ENCODE data around the gene DENND4C.
"Not testable (repeated sequence)": the region's sequence is repeated elsewhere in the genome, so short reads cannot be mapped to it uniquely, and the experiment has no call there.

DENND4C gene

DNA sequence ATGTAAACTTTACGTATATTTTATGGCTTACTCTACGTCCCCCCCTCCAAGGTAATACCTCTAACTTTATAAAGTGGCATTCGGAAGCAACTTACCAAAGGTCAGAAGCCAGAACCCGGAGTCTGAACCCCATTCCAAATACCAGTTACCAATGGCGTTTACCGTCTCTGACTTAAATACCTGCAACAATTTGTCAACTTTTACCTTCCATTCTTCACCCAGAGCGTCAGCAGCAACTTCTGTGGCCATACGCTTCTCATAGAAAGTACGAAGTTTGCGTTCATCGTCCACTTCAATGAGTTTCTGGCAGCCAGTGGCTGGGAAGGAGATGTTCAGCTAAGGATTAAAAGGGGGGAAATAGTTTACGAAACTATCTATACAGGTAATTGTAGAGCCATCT is 148.8 kb downstream of the DENND4C start:
- Histone ChIP-seq H3K27me3 (ENCODE audit: insufficient read depth, low read length) (no peaks in the 10 kb centered on the region), H3K9ac (ENCODE audit: low read depth, low read length) (peak overlapping the region; percentile 100), H3K4me1 (ENCODE audit: insufficient read depth, low read length) (peaks cover 8% of the 10 kb centered on the region; the same call in 1 of the 2 replicates), H3K27ac (ENCODE audit: low read length) (peak overlapping the region; percentile 99), H3K4me3 (ENCODE audit: low read length) (peak overlapping the region; percentile 99), H3K9me3 (ENCODE audit: insufficient read depth, low read depth, low read length) (no peaks in the 10 kb centered on the region), H3K36me3 (ENCODE audit: insufficient read depth, low read depth, low read length) (peaks cover 54% of the 10 kb centered on the region)

DNA sequence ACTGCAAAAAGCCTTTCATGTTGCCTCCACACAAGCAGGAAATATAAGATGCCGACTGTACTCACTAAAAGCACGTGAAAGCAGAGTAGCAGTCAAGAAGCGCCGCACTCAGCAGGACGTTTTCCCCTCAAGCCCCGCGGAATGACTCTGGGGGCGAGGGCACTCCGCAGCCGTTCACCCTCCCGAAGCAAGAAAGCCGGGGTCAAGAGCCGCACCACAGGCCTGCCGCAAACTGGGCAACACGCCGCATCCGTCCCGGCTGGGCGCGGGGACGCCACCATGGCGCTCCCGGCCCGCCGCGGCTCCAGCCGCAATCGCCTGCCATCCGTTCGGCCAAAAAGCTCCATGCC is 149.2 kb downstream of the DENND4C start:
- peak overlapping the region; percentile 99 for H3K4me3 ChIP-seq (ENCODE audit: low read length)
- H3K36me3 ChIP-seq (ENCODE audit: insufficient read depth, low read depth, low read length) = peaks cover 50% of the 10 kb centered on the region
- H3K27me3 ChIP-seq (ENCODE audit: insufficient read depth, low read length) = no peaks in the 10 kb centered on the region
- H3K27ac ChIP-seq (ENCODE audit: low read length) = peak overlapping the region; percentile 99
- H3K9ac ChIP-seq (ENCODE audit: low read depth, low read length) = peak overlapping the region; percentile 100
- no peaks in the 10 kb centered on the region for H3K9me3 ChIP-seq (ENCODE audit: insufficient read depth, low read depth, low read length)
- H3K4me1 ChIP-seq (ENCODE audit: insufficient read depth, low read length) = peaks cover 8% of the 10 kb centered on the region; the same call in 1 of the 2 replicates

DNA sequence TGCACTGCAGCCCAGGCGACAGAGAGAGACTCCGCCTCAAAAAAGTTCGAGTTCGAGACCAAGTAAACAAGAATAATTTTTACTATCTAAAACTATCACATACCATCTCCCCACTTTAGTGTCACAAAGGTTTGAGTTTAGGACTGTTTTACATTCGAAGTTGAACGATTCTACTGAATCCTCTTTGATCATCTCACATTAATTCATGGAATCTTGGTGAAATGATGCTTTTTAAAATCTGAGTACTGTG is 150.3 kb downstream of the DENND4C start:
- H3K4me3 ChIP-seq (ENCODE audit: low read length) = peak overlapping the region; percentile 99
- no peaks in the 10 kb centered on the region for H3K27me3 ChIP-seq (ENCODE audit: insufficient read depth, low read length)
- H3K9ac ChIP-seq (ENCODE audit: low read depth, low read length) = peak overlapping the region; percentile 100; the same call in 1 of the 2 replicates
- no peaks in the 10 kb centered on the region for H3K9me3 ChIP-seq (ENCODE audit: insufficient read depth, low read depth, low read length)
- H3K4me1 ChIP-seq (ENCODE audit: insufficient read depth, low read length) = peaks cover 8% of the 10 kb centered on the region; the same call in 1 of the 2 replicates
- H3K27ac ChIP-seq (ENCODE audit: low read length) = peak overlapping the region; percentile 99
- H3K36me3 ChIP-seq (ENCODE audit: insufficient read depth, low read depth, low read length) = peaks cover 39% of the 10 kb centered on the region

DNA sequence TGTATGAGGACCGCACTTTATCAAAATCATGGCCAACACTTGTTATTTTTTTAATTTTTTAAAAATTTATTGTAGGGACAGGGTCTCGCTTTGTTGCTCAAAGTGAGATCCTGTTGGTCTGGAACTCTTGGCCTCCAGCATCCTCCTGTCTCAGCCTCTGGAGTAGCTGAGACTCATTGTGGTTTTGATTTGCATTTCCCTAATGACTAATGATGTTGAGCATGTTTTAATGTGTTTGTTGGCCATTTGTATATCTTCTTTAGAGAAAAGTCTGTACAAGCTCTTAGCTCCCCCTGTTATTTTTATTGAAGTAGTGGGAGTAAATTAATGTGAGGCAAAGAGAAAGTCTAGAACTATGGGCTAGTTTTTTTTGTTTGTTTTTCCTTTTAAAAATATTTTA is 151.2 kb downstream of the DENND4C start:
- Histone ChIP-seq H3K27ac (ENCODE audit: low read length) (no peak overlapping the region), H3K4me3 (ENCODE audit: low read length) (no peak overlapping the region), H3K9ac (ENCODE audit: low read depth, low read length) (no peak overlapping the region), H3K9me3 (ENCODE audit: insufficient read depth, low read depth, low read length) (no peaks in the 10 kb centered on the region), H3K4me1 (ENCODE audit: insufficient read depth, low read length) (peaks cover 8% of the 10 kb centered on the region; the same call in 1 of the 2 replicates), H3K27me3 (ENCODE audit: insufficient read depth, low read length) (no peaks in the 10 kb centered on the region), H3K36me3 (ENCODE audit: insufficient read depth, low read depth, low read length) (peaks cover 30% of the 10 kb centered on the region)

DNA sequence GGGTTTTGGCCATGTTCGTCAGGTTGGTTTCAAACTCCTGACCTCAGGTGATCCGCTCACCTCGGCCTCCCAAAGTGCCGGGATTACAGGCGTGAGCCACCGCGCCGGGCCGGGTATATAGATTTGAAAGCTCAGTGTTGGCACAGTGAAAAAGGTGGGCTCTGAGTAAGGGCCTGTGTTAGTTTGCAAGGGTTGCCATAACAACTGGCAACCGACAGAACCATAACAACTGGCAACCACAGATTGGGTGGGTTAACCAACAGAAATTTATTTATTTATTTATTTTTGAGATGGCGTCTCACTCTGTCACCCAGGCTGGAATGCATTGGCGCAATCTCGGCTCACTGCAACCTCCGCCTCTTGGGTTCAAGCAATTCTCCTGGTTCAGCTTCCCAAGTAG is 154.7 kb downstream of the DENND4C start:
- not testable (repeated sequence) for H3K4me1 ChIP-seq (ENCODE audit: insufficient read depth, low read length); H3K9ac ChIP-seq (ENCODE audit: low read depth, low read length); H3K9me3 ChIP-seq (ENCODE audit: insufficient read depth, low read depth, low read length); H3K36me3 ChIP-seq (ENCODE audit: insufficient read depth, low read depth, low read length); H3K4me3 ChIP-seq (ENCODE audit: low read length); H3K27me3 ChIP-seq (ENCODE audit: insufficient read depth, low read length); H3K27ac ChIP-seq (ENCODE audit: low read length)

DNA sequence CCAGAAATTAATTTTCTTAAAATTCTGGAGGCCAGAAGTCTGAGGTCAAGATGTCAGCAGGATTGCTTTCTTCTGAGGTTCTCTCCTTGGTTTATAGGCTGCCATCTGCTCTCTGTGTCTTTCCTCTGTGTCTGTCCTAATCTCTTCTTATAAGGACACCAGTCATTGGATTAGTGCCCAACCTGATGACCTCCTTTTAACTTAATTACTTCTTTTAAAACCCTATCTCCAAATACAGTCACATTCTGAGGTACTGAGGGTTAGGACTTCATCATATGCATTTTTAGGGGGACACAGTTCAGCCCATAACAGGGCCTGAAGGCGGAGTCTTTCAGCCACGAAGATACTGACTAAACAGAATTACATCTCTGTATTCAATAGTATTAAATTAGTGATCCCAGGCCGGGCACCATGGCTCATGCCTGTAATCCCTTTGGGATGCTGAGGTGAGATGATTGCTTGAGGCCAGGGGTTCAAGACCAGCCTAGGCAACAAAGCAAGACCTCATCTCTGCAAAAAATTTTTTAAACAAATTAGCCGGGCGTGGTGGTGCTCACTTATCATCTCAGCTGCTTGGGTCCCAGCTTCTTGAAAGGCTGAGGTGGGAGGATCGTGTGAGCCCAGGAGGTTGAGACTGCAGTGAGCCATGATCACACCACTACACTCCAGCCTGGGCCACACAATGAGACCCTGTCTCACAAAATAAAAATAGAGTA is 155.5 kb downstream of the DENND4C start:
- Histone ChIP-seq H3K36me3 (ENCODE audit: insufficient read depth, low read depth, low read length) (no peaks in the 10 kb centered on the region), H3K27ac (ENCODE audit: low read length) (no peak overlapping the region)

DNA sequence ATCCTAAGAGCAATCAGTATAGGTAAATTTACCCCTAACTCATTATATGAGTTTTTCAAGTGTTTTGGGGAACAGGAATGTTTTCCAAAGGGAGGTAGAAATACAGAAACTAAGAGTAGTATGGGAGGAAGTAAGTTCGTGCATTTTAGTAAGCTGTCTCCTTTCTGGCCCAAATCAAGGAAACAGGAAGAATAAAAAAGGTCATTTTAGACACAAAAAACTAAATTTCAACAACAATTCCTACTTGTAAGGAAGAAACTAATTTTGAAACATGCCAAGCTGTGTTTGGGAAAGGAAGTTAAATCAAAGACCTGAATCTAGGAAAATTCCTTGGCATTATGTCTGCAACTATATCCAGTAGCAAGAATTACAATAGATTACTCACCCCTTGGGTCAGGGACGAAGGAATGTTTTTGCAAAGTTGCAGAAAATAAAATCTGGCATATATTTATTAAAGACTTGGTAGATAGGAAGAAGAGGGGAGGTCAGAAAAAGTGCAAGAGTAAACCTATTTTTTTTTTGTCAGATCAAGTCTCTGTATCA is 156.1 kb downstream of the DENND4C start:
- H3K36me3 ChIP-seq (ENCODE audit: insufficient read depth, low read depth, low read length) = no peaks in the 10 kb centered on the region
- H3K4me3 ChIP-seq (ENCODE audit: low read length) = no peak overlapping the region
- H3K27ac ChIP-seq (ENCODE audit: low read length) = no peak overlapping the region
- no peaks in the 10 kb centered on the region for H3K9me3 ChIP-seq (ENCODE audit: insufficient read depth, low read depth, low read length)
- no peaks in the 10 kb centered on the region for H3K27me3 ChIP-seq (ENCODE audit: insufficient read depth, low read length)
- H3K4me1 ChIP-seq (ENCODE audit: insufficient read depth, low read length) = no peaks in the 10 kb centered on the region
- H3K9ac ChIP-seq (ENCODE audit: low read depth, low read length) = no peak overlapping the region

More for the DNA sequence above, 155.5 kb downstream of the DENND4C start:
- no peak overlapping the region for H3K9ac ChIP-seq (ENCODE audit: low read depth, low read length)
- H3K9me3 ChIP-seq (ENCODE audit: insufficient read depth, low read depth, low read length) = no peaks in the 10 kb centered on the region
- H3K27me3 ChIP-seq (ENCODE audit: insufficient read depth, low read length) = no peaks in the 10 kb centered on the region
- no peaks in the 10 kb centered on the region for H3K4me1 ChIP-seq (ENCODE audit: insufficient read depth, low read length)
- H3K4me3 ChIP-seq (ENCODE audit: low read length) = no peak overlapping the region

DNA sequence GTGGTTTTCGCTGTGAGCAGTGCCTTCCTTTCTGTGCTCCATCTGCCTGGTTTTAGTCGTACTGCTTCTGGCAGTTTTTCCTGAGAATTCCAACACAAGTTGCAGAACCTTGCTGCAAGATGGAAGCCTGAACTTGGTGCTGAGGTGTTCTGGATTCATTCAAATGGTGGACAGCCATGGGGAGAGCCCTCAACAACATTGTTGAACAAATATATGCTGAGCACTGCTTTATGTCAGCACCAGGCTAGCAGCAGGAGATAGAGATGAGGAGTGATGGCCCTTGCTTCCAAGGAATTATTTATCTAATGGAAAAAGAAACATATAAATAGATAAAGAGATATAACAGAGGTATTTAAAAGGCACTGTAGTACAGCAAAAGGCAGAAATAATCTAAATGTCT is 156.8 kb downstream of the DENND4C start:
- Histone ChIP-seq H3K4me1 (ENCODE audit: insufficient read depth, low read length) (no peaks in the 10 kb centered on the region), H3K4me3 (ENCODE audit: low read length) (no peak overlapping the region), H3K9ac (ENCODE audit: low read depth, low read length) (no peak overlapping the region), H3K9me3 (ENCODE audit: insufficient read depth, low read depth, low read length) (no peaks in the 10 kb centered on the region), H3K36me3 (ENCODE audit: insufficient read depth, low read depth, low read length) (no peaks in the 10 kb centered on the region), H3K27ac (ENCODE audit: low read length) (no peak overlapping the region), H3K27me3 (ENCODE audit: insufficient read depth, low read length) (no peaks in the 10 kb centered on the region)

DNA sequence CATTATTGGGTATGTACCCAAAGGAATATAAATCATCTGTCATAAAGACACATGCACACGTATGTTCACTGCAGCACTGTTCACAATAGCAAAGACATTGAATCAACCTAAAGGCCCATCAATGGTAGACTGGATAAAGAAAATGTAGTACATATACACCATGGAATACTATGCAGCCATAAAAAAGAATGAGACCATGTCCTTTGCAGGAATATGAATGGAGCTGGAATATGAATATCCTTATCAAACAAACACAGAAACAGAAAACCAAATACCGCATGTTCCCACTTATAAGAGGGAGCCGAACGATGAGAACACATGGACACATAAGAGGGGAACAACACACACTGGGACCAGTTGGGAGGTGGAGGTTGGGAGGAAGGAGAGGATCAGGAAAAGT is 159.0 kb downstream of the DENND4C start:
- H3K27ac ChIP-seq (ENCODE audit: low read length); H3K9ac ChIP-seq (ENCODE audit: low read depth, low read length); H3K9me3 ChIP-seq (ENCODE audit: insufficient read depth, low read depth, low read length); H3K4me3 ChIP-seq (ENCODE audit: low read length); H3K36me3 ChIP-seq (ENCODE audit: insufficient read depth, low read depth, low read length); H3K4me1 ChIP-seq (ENCODE audit: insufficient read depth, low read length); H3K27me3 ChIP-seq (ENCODE audit: insufficient read depth, low read length): not testable (repeated sequence)

DNA sequence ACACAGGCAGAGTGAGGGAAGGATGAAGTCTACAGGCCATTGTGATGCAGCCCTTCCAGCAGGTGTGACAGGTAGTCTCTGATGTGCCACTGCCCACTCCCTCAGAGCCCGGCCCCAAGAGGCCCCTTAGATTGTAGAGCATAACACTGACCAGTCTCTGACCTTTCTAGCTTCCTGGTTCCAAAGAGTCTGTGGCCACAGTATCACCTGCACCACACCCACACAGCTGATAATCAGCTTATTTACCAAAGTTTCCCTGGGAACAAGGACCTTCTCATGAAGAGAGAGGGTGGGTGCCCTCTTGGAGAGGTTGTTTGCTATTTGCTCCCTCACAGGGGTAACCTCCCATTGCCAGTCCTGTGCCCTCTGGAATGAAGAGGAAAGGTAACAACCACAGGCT is 167.4 kb downstream of the DENND4C start:
- H3K36me3 ChIP-seq (ENCODE audit: insufficient read depth, low read depth, low read length) = no peaks in the 10 kb centered on the region
- H3K27ac ChIP-seq (ENCODE audit: low read length) = no peak overlapping the region
- H3K9ac ChIP-seq (ENCODE audit: low read depth, low read length) = no peak overlapping the region
- no peaks in the 10 kb centered on the region for H3K4me1 ChIP-seq (ENCODE audit: insufficient read depth, low read length)
- no peaks in the 10 kb centered on the region for H3K27me3 ChIP-seq (ENCODE audit: insufficient read depth, low read length)
- H3K9me3 ChIP-seq (ENCODE audit: insufficient read depth, low read depth, low read length) = peaks cover 3% of the 10 kb centered on the region; the same call in 1 of the 2 replicates
- H3K4me3 ChIP-seq (ENCODE audit: low read length) = no peak overlapping the region

DNA sequence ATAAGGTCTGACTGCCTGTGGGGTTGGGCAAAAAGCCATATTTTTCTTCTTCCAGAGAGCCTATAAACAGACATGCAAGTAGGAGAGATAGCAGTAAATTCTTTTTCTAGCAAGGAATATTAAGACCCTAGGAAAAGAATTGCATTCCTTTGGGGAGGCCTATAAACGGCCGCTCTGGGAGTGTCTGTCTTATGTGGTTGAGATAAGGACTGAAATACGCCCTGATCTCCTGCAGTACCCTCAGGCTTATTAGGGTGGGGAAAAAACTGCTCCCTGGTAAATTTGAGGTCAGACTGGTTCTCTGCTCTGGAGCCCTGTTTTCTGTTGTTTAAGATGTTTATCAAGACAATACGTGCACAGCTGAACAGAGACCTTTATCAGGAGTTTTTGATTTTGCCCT is 172.7 kb downstream of the DENND4C start:
- not testable (repeated sequence) for H3K36me3 ChIP-seq (ENCODE audit: insufficient read depth, low read depth, low read length); H3K27ac ChIP-seq (ENCODE audit: low read length); H3K9ac ChIP-seq (ENCODE audit: low read depth, low read length); H3K9me3 ChIP-seq (ENCODE audit: insufficient read depth, low read depth, low read length); H3K4me3 ChIP-seq (ENCODE audit: low read length); H3K4me1 ChIP-seq (ENCODE audit: insufficient read depth, low read length); H3K27me3 ChIP-seq (ENCODE audit: insufficient read depth, low read length)

DNA sequence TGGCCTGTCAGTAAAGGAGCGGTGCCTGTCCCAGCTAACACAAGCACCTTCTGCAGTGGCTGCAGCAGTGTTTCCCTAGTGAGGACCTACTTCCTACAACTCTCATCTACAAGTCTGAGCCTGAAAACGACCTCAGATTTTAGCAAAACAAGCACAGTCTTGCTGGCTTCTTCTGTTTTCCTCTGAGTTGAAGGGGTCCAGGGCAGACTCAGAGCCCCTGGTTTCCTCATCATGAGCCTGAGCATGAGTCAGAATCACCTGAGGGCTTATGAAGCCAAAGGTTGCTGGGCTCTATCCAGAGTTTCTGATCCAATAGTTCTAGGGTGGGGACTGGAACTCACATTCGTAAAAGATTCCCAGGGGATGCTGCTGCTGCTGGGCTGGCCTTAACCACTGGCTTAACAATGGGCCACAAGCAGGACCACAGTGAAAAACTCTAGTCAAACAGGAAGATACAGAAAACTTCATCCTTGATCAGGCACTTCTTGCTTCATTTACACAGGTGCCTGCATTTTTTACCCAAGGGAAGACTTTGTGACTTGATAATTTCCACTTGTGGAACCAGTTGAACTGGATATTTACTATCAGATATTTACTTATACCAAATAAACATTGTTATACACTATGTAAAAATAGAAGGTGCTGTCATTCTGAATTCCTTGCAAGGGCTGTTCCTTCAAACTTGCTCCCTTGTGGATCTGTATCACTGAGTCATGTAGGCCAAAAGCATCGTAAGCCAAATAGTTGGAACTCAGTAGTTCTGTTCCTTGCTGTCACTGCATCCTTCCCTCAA is 174.0 kb downstream of the DENND4C start:
- Histone ChIP-seq H3K4me3 (ENCODE audit: low read length) (no peak overlapping the region), H3K36me3 (ENCODE audit: insufficient read depth, low read depth, low read length) (no peaks in the 10 kb centered on the region), H3K27me3 (ENCODE audit: insufficient read depth, low read length) (peaks cover 13% of the 10 kb centered on the region), H3K4me1 (ENCODE audit: insufficient read depth, low read length) (no peaks in the 10 kb centered on the region), H3K9ac (ENCODE audit: low read depth, low read length) (no peak overlapping the region), H3K27ac (ENCODE audit: low read length) (no peak overlapping the region), H3K9me3 (ENCODE audit: insufficient read depth, low read depth, low read length) (peaks cover 3% of the 10 kb centered on the region; the same call in 1 of the 2 replicates)

Data from iPS-20b (cell line).